H1 (cell line): Measurements from ENCODE around the gene MATR3. TPM values are rescaled to one million over a fixed set of nuclear protein-coding genes. Genes with fewer than 3 reads are reported as not detected.

Experiments used
- CTCF ChIA-PET: fragments of 300-600 bp; sonication (Branson Sonifier 250); formaldehyde crosslinking; loops from one replicate; lab custom pipeline; 2021; ENCODE audit not compliant: partially characterized antibody; lab: Charles Lee
- POLR2A ChIA-PET: fragments of 300-600 bp; sonication (Branson Sonifier 250); formaldehyde crosslinking; loops from one replicate; lab custom pipeline; 2021; ENCODE audit warnings: inconsistent platforms; ENCODE audit not compliant: partially characterized antibody; lab: Charles Lee
- DNase-seq, 2 experiments: peaks; one replicate each; pipeline versions ENCODE4 v3.0.0 to v3.0.0-alpha.2; 2010 to 2022; ENCODE audit warnings: low spot score in 2 of 2, low read depth in 1 of 2, mixed read lengths in 1 of 2
- FAIRE-seq: peaks from 2 replicates; lab custom pipeline; 2011; peaks lifted over from hg19 to GRCh38; lab: Jason Lieb, UNC
- H2AFZ ChIP-seq: 2 replicates; pipeline ENCODE4 v1.8.1; 2012; ENCODE audit warnings: low read length, inconsistent platforms
- H2AK5ac ChIP-seq: 2 replicates; pipeline ENCODE4 v1.6.1; 2013; ENCODE audit warnings: low read depth, low read length
- H2BK120ac ChIP-seq: replicated peaks from 2 replicates; pipeline ENCODE3; 2013; ENCODE audit warnings: low read depth, low read length, inconsistent platforms
- H2BK12ac ChIP-seq: 2 replicates; pipeline ENCODE4 v1.6.1; 2013; ENCODE audit warnings: low read depth, low read length
- H2BK15ac ChIP-seq: 2 replicates; pipeline ENCODE4 v1.6.1; 2013; ENCODE audit warnings: low read length
- H2BK20ac ChIP-seq: 2 replicates; pipeline ENCODE4 v1.6.1; 2013; ENCODE audit warnings: low read length
- H2BK5ac ChIP-seq: 2 replicates; pipeline ENCODE4 v1.6.1; 2013; ENCODE audit warnings: low read depth, low read length
- H3K14ac ChIP-seq: 2 replicates; pipeline ENCODE4 v1.6.1; 2013; ENCODE audit warnings: inconsistent platforms; ENCODE audit not compliant: insufficient read length
- H3K18ac ChIP-seq: 2 replicates; pipeline ENCODE4 v1.6.1; 2013; ENCODE audit warnings: low read length; ENCODE audit errors: extremely low read depth
- H3K23ac ChIP-seq: 2 replicates; pipeline ENCODE4 v1.6.1; 2013; ENCODE audit warnings: inconsistent platforms; ENCODE audit not compliant: insufficient read length
- H3K23me2 ChIP-seq: 2 replicates; pipeline ENCODE4 v1.6.1; 2013; ENCODE audit warnings: low read depth, low read length
- H3K27ac ChIP-seq: 2 replicates; pipeline ENCODE4 v1.6.1; 2011; ENCODE audit warnings: low read depth, low read length, inconsistent platforms
- H3K27me3 ChIP-seq, 4 experiments: replicated peaks in 1 of 4; 1 replicate in 1 of 4; 2 replicates in 3 of 4; pipeline versions ENCODE4 v1.6.1 to v1.8.1; 2011 to 2013; ENCODE audit warnings: low read length in 3 of 4, mild to moderate bottlenecking in 3 of 4, inconsistent platforms in 2 of 4, mixed read lengths in 2 of 4, moderate library complexity in 1 of 4; ENCODE audit not compliant: control insufficient read depth in 3 of 4, insufficient read depth in 3 of 4; ENCODE audit errors: extremely low read depth in 1 of 4
- H3K36me3 ChIP-seq, 4 experiments: 2 replicates each; pipeline versions ENCODE4 v1.6.1 to v1.8.1; 2011 to 2013; ENCODE audit warnings: mild to moderate bottlenecking in 4 of 4, low read length in 3 of 4, moderate library complexity in 2 of 4, control low read depth in 1 of 4, inconsistent platforms in 1 of 4; ENCODE audit not compliant: insufficient read depth in 4 of 4, control insufficient read depth in 2 of 4
- H3K4ac ChIP-seq: replicated peaks from 2 replicates; pipeline ENCODE3; 2013; ENCODE audit warnings: low read length, low read depth, mixed read lengths, inconsistent platforms; ENCODE audit not compliant: insufficient read length
- H3K4me1 ChIP-seq, 4 experiments: replicated peaks in 1 of 4; 1 replicate in 1 of 4; 2 replicates in 3 of 4; pipeline versions ENCODE4 v1.6.1 to v1.8.1; 2011 to 2013; ENCODE audit warnings: low read length in 3 of 4, inconsistent platforms in 2 of 4, mixed read lengths in 1 of 4; ENCODE audit not compliant: insufficient read depth in 4 of 4, control insufficient read depth in 3 of 4
- H3K4me2 ChIP-seq, 2 experiments: 2 replicates each; pipeline versions ENCODE4 v1.6.1 to v1.8.1; 2011 to 2013; ENCODE audit warnings: low read depth in 2 of 2, low read length in 2 of 2, control low read depth in 1 of 2, inconsistent platforms in 1 of 2, mild to moderate bottlenecking in 1 of 2; ENCODE audit not compliant: insufficient read depth in 1 of 2
- H3K4me3 ChIP-seq, 4 experiments: fragments of 200-600, 300-600 bp in 1 of 4; sonication (generic), shearing (Covaris generic), sonication (Bioruptor Twin) in 1 of 4; 2 replicates each; pipeline versions ENCODE4 v1.5.1 to v1.8.1; 2011 to 2016; ENCODE audit warnings: low read length in 4 of 4, low read depth in 3 of 4, control low read depth in 2 of 4, inconsistent platforms in 2 of 4, mild to moderate bottlenecking in 2 of 4, mixed read lengths in 1 of 4, moderate library complexity in 1 of 4; ENCODE audit not compliant: insufficient read depth in 2 of 4; ENCODE audit errors: extremely low read depth in 1 of 4
- H3K56ac ChIP-seq: replicated peaks from 2 replicates; pipeline ENCODE3; 2013; ENCODE audit warnings: low read depth, mild to moderate bottlenecking, mixed read lengths, low read length, inconsistent platforms; ENCODE audit not compliant: insufficient read length
- H3K79me1 ChIP-seq: 2 replicates; pipeline ENCODE4 v1.6.1; 2013; ENCODE audit warnings: low read depth, low read length, control low read depth
- H3K79me2 ChIP-seq, 2 experiments: 2 replicates each; pipeline versions ENCODE4 v1.6.1 to v1.8.1; 2012 to 2013; ENCODE audit warnings: low read length in 2 of 2, mild to moderate bottlenecking in 2 of 2, inconsistent platforms in 1 of 2; ENCODE audit not compliant: insufficient read depth in 2 of 2, control insufficient read depth in 1 of 2
- H3K9ac ChIP-seq, 4 experiments: replicated peaks in 1 of 4; 1 replicate in 1 of 4; 2 replicates in 3 of 4; pipeline versions ENCODE4 v1.6.1 to v1.8.1; 2011 to 2013; ENCODE audit warnings: low read depth in 3 of 4, low read length in 3 of 4, control low read depth in 2 of 4, mild to moderate bottlenecking in 2 of 4, moderate library complexity in 2 of 4, inconsistent platforms in 1 of 4; ENCODE audit errors: extremely low read depth in 1 of 4
- H3K9me3 ChIP-seq, 2 experiments: 2 replicates each; pipeline versions ENCODE4 v1.6.1 to v1.8.1; 2012 to 2013; ENCODE audit warnings: mild to moderate bottlenecking in 2 of 2, moderate library complexity in 2 of 2, control low read depth in 1 of 2, inconsistent platforms in 1 of 2, low read depth in 1 of 2, low read length in 1 of 2, mixed read lengths in 1 of 2; ENCODE audit not compliant: insufficient read depth in 2 of 2
- H4K20me1 ChIP-seq, 2 experiments: replicated peaks in 1 of 2; 2 replicates each; pipeline versions ENCODE3 to v1.8.1; 2011 to 2013; ENCODE audit warnings: inconsistent platforms in 2 of 2, low read length in 2 of 2, mild to moderate bottlenecking in 1 of 2; ENCODE audit not compliant: insufficient read depth in 2 of 2, control insufficient read depth in 1 of 2
- H4K5ac ChIP-seq: 2 replicates; pipeline ENCODE4 v1.6.1; 2013; ENCODE audit warnings: low read length, low read depth, mixed read lengths, inconsistent platforms; ENCODE audit not compliant: insufficient read length
- H4K8ac ChIP-seq: 2 replicates; pipeline ENCODE4 v1.8.0; 2013; ENCODE audit warnings: mild to moderate bottlenecking, moderate library complexity, low read length, inconsistent platforms; ENCODE audit not compliant: insufficient read depth; ENCODE audit errors: extremely low read depth
- H4K91ac ChIP-seq: replicated peaks from 2 replicates; pipeline ENCODE3; 2013; ENCODE audit warnings: low read length, mixed read lengths, inconsistent platforms; ENCODE audit not compliant: insufficient read length
- BACH1 ChIP-seq: IDR thresholded peaks from 2 replicates; pipeline ENCODE4 v1.6.1; 2012; ENCODE audit warnings: low read length, improper control_type of control experiment
- CTCF ChIP-seq, 3 experiments: IDR thresholded peaks; 1 replicate in 2 of 3; 2 replicates in 1 of 3; pipeline versions ENCODE4 v1.5.1 to v1.6.1; 2011; ENCODE audit warnings: low read length in 3 of 3, mild to moderate bottlenecking in 3 of 3, inconsistent platforms in 2 of 3, low read depth in 1 of 3, moderate library complexity in 1 of 3; ENCODE audit not compliant: insufficient read depth in 1 of 3; ENCODE audit errors: control extremely low read depth in 1 of 3
- EGR1 ChIP-seq: IDR thresholded peaks from 2 replicates; pipeline ENCODE4 v1.6.1; 2011; ENCODE audit warnings: low read depth, low read length, borderline replicate concordance
- EZH2 ChIP-seq: fragments of 200-600 bp; sonication (generic); IDR thresholded peaks from 2 replicates; pipeline ENCODE4 v1.7.1; 2012; ENCODE audit warnings: low read depth, mild to moderate bottlenecking, moderate library complexity, low read length, inconsistent platforms; ENCODE audit not compliant: severe bottlenecking
- JUN ChIP-seq: IDR thresholded peaks from 2 replicates; pipeline ENCODE4 v1.6.1; 2011; ENCODE audit warnings: low read depth, mild to moderate bottlenecking, improper control_type of control experiment, low read length
- JUND ChIP-seq: IDR thresholded peaks from 2 replicates; pipeline ENCODE4 v1.6.1; 2011; ENCODE audit warnings: mild to moderate bottlenecking, improper control_type of control experiment, low read length
- KDM4A ChIP-seq: IDR thresholded peaks from one replicate; pipeline ENCODE4 v1.7.1; 2012; ENCODE audit warnings: low read depth, mild to moderate bottlenecking, moderate library complexity, low read length, inconsistent platforms; ENCODE audit not compliant: severe bottlenecking
- NANOG ChIP-seq: IDR thresholded peaks from 2 replicates; pipeline ENCODE4 v1.6.1; 2011; ENCODE audit warnings: low read length, low read depth, mild to moderate bottlenecking, inconsistent platforms; ENCODE audit not compliant: insufficient read depth, poor library complexity, severe bottlenecking
- POLR2AphosphoS5 ChIP-seq: IDR thresholded peaks from 2 replicates; pipeline ENCODE4 v1.6.1; 2011; ENCODE audit warnings: low read depth, low read length
- POU5F1 ChIP-seq: IDR thresholded peaks from 2 replicates; pipeline ENCODE4 v1.6.1; 2011; ENCODE audit warnings: low read depth, mild to moderate bottlenecking, low read length, moderate library complexity
- SP4 ChIP-seq: IDR thresholded peaks from 2 replicates; pipeline ENCODE4 v1.6.1; 2012; ENCODE audit warnings: low read length, inconsistent platforms
- TCF12 ChIP-seq: IDR thresholded peaks from 2 replicates; pipeline ENCODE4 v1.6.1; 2011; ENCODE audit warnings: low read depth, mild to moderate bottlenecking, low read length
- YY1 ChIP-seq: IDR thresholded peaks from 2 replicates; pipeline ENCODE4 v1.6.1; 2011; ENCODE audit warnings: low read depth, mild to moderate bottlenecking, low read length
- WGBS, 2 experiments: shearing (Covaris generic) in 1 of 2; methylation state at CpG; one replicate each; pipeline versions ENCODE4 v1.1.6 to v1.1.7; 2013 to 2015; ENCODE audit warnings: low lambda C conversion rate in 2 of 2, mixed read lengths in 2 of 2, inconsistent platforms in 1 of 2, low coverage in 1 of 2, missing lambda C conversion rate in 1 of 2; ENCODE audit not compliant: insufficient replicate concordance in 2 of 2, insufficient coverage in 1 of 2, insufficient read length in 1 of 2; ENCODE audit errors: extremely low coverage in 1 of 2, missing lambda C conversion rate in 1 of 2; 5-methylcytosine and 5-hydroxymethylcytosine counted together
- polyA plus RNA-seq, 7 experiments: library from polyadenylated mRNA; depleted of rRNA in 3 of 7; stranded (reverse) in 5 of 7; unstranded in 2 of 7; fragments of >200 nt in 5 of 7; fragments of 200-250 nt in 2 of 7; gene quantifications; 1 replicate in 5 of 7; 2 replicates in 1 of 7; 4 replicates in 1 of 7; pipeline versions ENCODE4 v1.2.1 to v1.2.3, GENCODE V29; 2011 to 2013; ENCODE audit warnings: missing spikeins in 2 of 7, mixed read lengths in 2 of 7
- total RNA-seq: library from RNA; stranded (reverse); fragmentation: NEBNext Ultra II Directional; extraction: Animal tissue kit (Norgen Biotek cat#: 25700); gene quantifications from 2 replicates; pipeline ENCODE4 v1.2.1, GENCODE V29; 2021

Gene MATR3
- total and polyA plus RNA-seq, 2 of the 8 experiments (the other 6 are each of a cell fraction or from before 2014, with no cell fraction given), result 116 to 389 TPM

DNA sequence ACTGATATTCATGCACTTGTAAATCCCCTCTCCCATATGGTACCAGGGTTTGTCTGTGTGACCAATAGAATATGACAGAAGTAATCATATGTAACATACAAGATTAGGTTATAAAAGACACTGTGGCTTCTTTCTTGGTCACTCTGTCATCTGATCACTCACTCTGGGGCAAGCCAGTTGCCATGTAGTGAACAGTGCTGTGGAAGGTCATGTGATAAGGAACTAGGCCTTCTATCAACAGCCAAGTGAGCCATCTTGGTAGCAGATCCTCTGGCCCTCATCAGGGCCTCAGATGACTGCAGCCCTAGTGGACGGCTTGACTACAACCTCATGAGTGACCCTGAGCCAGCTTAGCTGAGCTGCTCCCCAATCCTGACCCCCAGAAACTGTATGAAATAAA lies 30.0 kb upstream of the MATR3 start:
- Histone ChIP-seq H3K27me3 (no peaks in the 10 kb centered on the region), H3K4ac (no peak overlapping the region), H3K4me1 (no peaks in the 10 kb centered on the region; a peak in 1 of 7 replicates), H3K79me2 (no peaks in the 10 kb centered on the region), H2BK20ac (no peak overlapping the region), H4K8ac (no peak overlapping the region), H3K23ac (no peak overlapping the region), H4K5ac (no peak overlapping the region), H3K14ac (no peak overlapping the region), H3K27ac (no peak overlapping the region), H3K9me3 (no peaks in the 10 kb centered on the region), H2BK15ac (no peak overlapping the region), H3K36me3 (no peaks in the 10 kb centered on the region), H2BK12ac (no peak overlapping the region; the same call in 1 of the 2 replicates), H3K4me3 (no peak overlapping the region), H3K56ac (no peak overlapping the region), H4K91ac (no peak overlapping the region), H4K20me1 (no peaks in the 10 kb centered on the region), H3K79me1 (no peaks in the 10 kb centered on the region), H3K9ac (no peak overlapping the region), H3K23me2 (no peaks in the 10 kb centered on the region), H2AFZ (no peak overlapping the region), H3K18ac (no peak overlapping the region), H2BK120ac (no peak overlapping the region), H3K4me2 (no peak overlapping the region), H2BK5ac (no peak overlapping the region), H2AK5ac (no peak overlapping the region)
- FAIRE-seq (no peak), DNase-seq (no peak)
- 83% methylated on average over 1 of the region's 1 CpG; no CpG with 5 or more reads in 1 of the 2 experiments for WGBS, 2 experiments
- CTCF ChIA-PET, result interaction anchor here (0.8 to 1.8 kb wide), 2 partner anchors 9 to 439 kb away, joined by 3 to 4 read pairs; no protein-coding TSS in a partner anchor
- POLR2A ChIA-PET, result interaction anchor here (1.0 to 1.4 kb wide), 2 partner anchors 9 to 13 kb away, joined by 3 to 6 read pairs; no protein-coding TSS in a partner anchor
- no peak for TF ChIP-seq JUN
- TF ChIP-seq POU5F1, result no peak
- no peak for TF ChIP-seq TCF12
- TF ChIP-seq EZH2, result no peak
- no peak for TF ChIP-seq SP4
- no peak for TF ChIP-seq CTCF (IDR thresholded peaks at IDR 0.05; ENCODE audit: control extremely low read depth in 1 of 3, insufficient read depth in 1 of 3, low read depth in 1 of 3, low read length in 3 of 3)
- TF ChIP-seq KDM4A, result no peak
- no peak for TF ChIP-seq EGR1
- no peak for TF ChIP-seq YY1
- no peak for TF ChIP-seq BACH1
- no peak for TF ChIP-seq NANOG
- TF ChIP-seq POLR2AphosphoS5, result no peak
- no peak for TF ChIP-seq JUND
